Measurements from ENCODE around the gene DGKA. TPM values are rescaled to one million over a fixed set of nuclear protein-coding genes. Genes with fewer than 3 reads are reported as not detected.
A peak's percentile ranks its signal among the peaks of the same experiment; 100 is the strongest.
"Not testable (repeated sequence)": the region's sequence is repeated elsewhere in the genome, so short reads cannot be mapped to it uniquely, and the experiment has no call there.

DGKA gene
- total and polyA plus RNA-seq, 2 of the 13 experiments (the other 11 are each of a cell fraction or from before 2014, with no cell fraction given): 2.4 to 5.4 TPM

- TF ChIP-seq SAP130 (CRISPR knock-in tag; IDR thresholded peaks at IDR 0.05; ENCODE audit: low read depth) (peak; percentile 35; the same call in 1 of the 2 replicates), ZNF839 (CRISPR knock-in tag; IDR thresholded peaks at IDR 0.05; ENCODE audit: borderline replicate concordance) (no peak), GTF2F1 (IDR thresholded peaks at IDR 0.05; ENCODE audit: low read length) (no peak), ZNF674 (CRISPR knock-in tag; IDR thresholded peaks at IDR 0.05; ENCODE audit: low read depth) (no peak), NFE2 (CRISPR knock-in tag; IDR thresholded peaks at IDR 0.05) (no peak), ZNF34 (CRISPR knock-in tag; IDR thresholded peaks at IDR 0.05; ENCODE audit: borderline replicate concordance) (no peak), ZNF556 (CRISPR knock-in tag; IDR thresholded peaks at IDR 0.05; ENCODE audit: borderline replicate concordance) (no peak), ZNF274 (CRISPR knock-in tag; IDR thresholded peaks at IDR 0.05) (no peak), ZKSCAN8 (CRISPR knock-in tag; IDR thresholded peaks at IDR 0.05; ENCODE audit: borderline replicate concordance) (no peak), ARID5B (CRISPR knock-in tag; IDR thresholded peaks at IDR 0.05) (peak; percentile 24; the same call in 1 of the 2 replicates), ELF3 (CRISPR knock-in tag; IDR thresholded peaks at IDR 0.05) (peak; percentile 46; the same call in 1 of the 2 replicates), NCOR1 (IDR thresholded peaks at IDR 0.05; ENCODE audit: borderline replicate concordance, low read length) (no peak)
Measured at GRCh38 chr12:56001487-56002100, 70.6 kb downstream of the DGKA start (continued).

DNA sequence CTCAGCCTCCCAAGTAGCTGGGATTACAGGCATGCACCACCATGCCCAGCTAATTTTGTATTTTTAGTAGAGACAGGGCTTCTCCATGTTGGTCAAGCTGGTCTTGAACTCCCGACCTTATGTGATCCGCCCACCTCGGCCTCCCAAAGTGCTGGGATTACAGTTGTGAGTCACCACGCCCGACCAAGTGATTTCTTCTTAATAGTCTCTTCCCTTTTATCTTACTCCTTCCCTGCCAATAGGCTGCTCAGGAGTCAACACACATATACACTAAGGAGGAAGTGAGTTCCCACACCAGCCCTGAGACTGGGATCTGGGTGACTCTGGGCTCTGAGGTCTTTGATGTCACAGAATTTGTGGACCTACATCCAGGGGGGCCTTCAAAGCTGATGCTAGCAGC, 72.4 kb downstream of the DGKA start:
- H3K4me3 ChIP-seq (replicated peaks in 1 of 3; ENCODE audit: insufficient read depth in 1 of 3, low read depth in 2 of 3, low read length in 3 of 3); H3K27me3 ChIP-seq (ENCODE audit: control insufficient read depth in 1 of 2, insufficient read depth in 2 of 2, low read length in 2 of 2); H3K4me2 ChIP-seq (ENCODE audit: low read depth, low read length); FAIRE-seq; BruUV-seq (replicated peaks); H3K9ac ChIP-seq (ENCODE audit: insufficient read depth, low read depth, low read length); H2AFZ ChIP-seq (ENCODE audit: low read length); H3K27ac ChIP-seq (ENCODE audit: extremely low read length, insufficient read depth, low read length); H3K9me3 ChIP-seq (ENCODE audit: low read length); DNase-seq (ENCODE audit: low spot score); CTCF ChIA-PET (ENCODE audit: low intra/inter-chr PET ratio, low total read pairs); H4K20me1 ChIP-seq (ENCODE audit: insufficient read depth, low read length); intact Hi-C loops (cut with micrococcal nuclease; ENCODE audit: unreplicated experiment); ATAC-seq; H3K79me2 ChIP-seq (ENCODE audit: insufficient read depth, low read length); in situ Hi-C loops (cut with HindIII; ENCODE audit: extremely low pct_ligation_motif_present, low pct_unique_long_range_greater_than_20kb): not testable (repeated sequence)
- WGBS (ENCODE audit: low lambda C conversion rate): 94% methylated on average over 5 of the region's 5 CpGs
- Histone ChIP-seq H3K36me3 (replicated peaks in 1 of 2; ENCODE audit: control insufficient read depth in 1 of 2, insufficient read depth in 2 of 2, low read length in 2 of 2) (peaks cover 11 to 21% of the 10 kb centered on the region in 2 experiments; a peak in 4 of 5 replicates), H3K4me1 (ENCODE audit: insufficient read depth, low read length) (peaks cover 64% of the 10 kb centered on the region)
- POLR2A ChIA-PET: interaction anchor here (0.7 kb wide), 1 partner anchor 29 kb away, joined by 3 read pairs; the partner anchor contains the start of gene RAB5B
